Kidney (tissue), 14 donors: ENCODE results near the gene LPCAT1. TPM values are rescaled to one million over a fixed set of nuclear protein-coding genes. Genes with fewer than 3 reads are reported as not detected.

Experiments used
- DNase-seq, 5 donors: peaks; one replicate each; pipeline ENCODE4 v3.0.0-alpha.2; 2013 to 2020
- FAIRE-seq: peaks from 2 replicates; lab custom pipeline; 2012; peaks lifted over from hg19 to GRCh38; lab: Jason Lieb, UNC
- H3K27ac ChIP-seq, 2 donors: one replicate each; pipeline ENCODE4 v1.7.0; 2013; ENCODE audit warnings: low read depth in 2 of 2, low read length in 2 of 2, inconsistent platforms in 1 of 2
- H3K27me3 ChIP-seq: one replicate; pipeline ENCODE4 v1.7.1; 2013; ENCODE audit warnings: low read length, inconsistent platforms; ENCODE audit not compliant: control insufficient read depth, insufficient read depth
- H3K36me3 ChIP-seq, 3 donors: one replicate each; pipeline versions ENCODE4 v1.7.0 to v1.7.1; 2013; ENCODE audit warnings: low read length in 3 of 3, control low read depth in 1 of 3, inconsistent platforms in 1 of 3; ENCODE audit not compliant: insufficient read depth in 3 of 3, control insufficient read depth in 2 of 3
- H3K4me1 ChIP-seq, 3 donors: one replicate each; pipeline versions ENCODE4 v1.7.0 to v1.7.1; 2013; ENCODE audit warnings: low read length in 3 of 3, inconsistent platforms in 1 of 3, low read depth in 1 of 3; ENCODE audit not compliant: control insufficient read depth in 2 of 3, insufficient read depth in 2 of 3
- H3K4me3 ChIP-seq, 3 donors: one replicate each; pipeline versions ENCODE4 v1.7.0 to v1.8.1; 2013; ENCODE audit warnings: low read length in 3 of 3, control low read depth in 1 of 3, inconsistent platforms in 1 of 3
- H3K9ac ChIP-seq, 3 donors: one replicate each; pipeline versions ENCODE4 v1.7.0 to v1.7.1; 2013; ENCODE audit warnings: low read length in 3 of 3, control low read depth in 1 of 3, inconsistent platforms in 1 of 3
- H3K9me3 ChIP-seq, 3 donors: one replicate each; pipeline versions ENCODE4 v1.7.0 to v1.7.1; 2013; ENCODE audit warnings: low read length in 3 of 3, control low read depth in 1 of 3, inconsistent platforms in 1 of 3; ENCODE audit not compliant: control insufficient read depth in 2 of 3, insufficient read depth in 1 of 3
- intact Hi-C: fragments of 100-400 bp; cut with DNase I; formaldehyde crosslinking; loops from one replicate; pipeline ENCODE4 v1.11.1; 2022
- polyA plus RNA-seq: library from polyadenylated mRNA; stranded (reverse); fragments of 350-450 nt; fragmentation: Illumina TruSeq; extraction: RNeasy Lipid Tissue Mini Kit (QIAGEN cat#74804); gene quantifications from one replicate; pipeline ENCODE4 v1.2.3, GENCODE V29; 2014; ENCODE audit warnings: low read depth, low replicate concordance; ENCODE audit not compliant: insufficient read depth
- total RNA-seq: library from RNA; stranded (reverse); fragmentation: NEBNext Ultra II Directional; extraction: Animal tissue kit (Norgen Biotek cat#: 25700); gene quantifications from one replicate; pipeline ENCODE4 v1.2.1, GENCODE V29; 2021
- TF ChIP-seq, protein P1 (sequence below): IDR thresholded peaks from 3 replicates; pipeline ENCODE4 v1.5.1; 2012; ENCODE audit warnings: mild to moderate bottlenecking, moderate library complexity, borderline replicate concordance; ENCODE audit not compliant: insufficient read depth; ENCODE audit errors: extremely low read depth
- donor health status: control.
- donor health status: control.
- donor health status: control.
- donor health status: control.
- donor health status: control.
- donor health status: DM: yes; HTN: yes; CAD: no.
- donor health status: Normal renal cell carcinoma (clear cell type).

The LPCAT1 gene
- total and polyA plus RNA-seq, 2 donors from 2014 or later, result 22.2 to 46.5 TPM

DNA sequence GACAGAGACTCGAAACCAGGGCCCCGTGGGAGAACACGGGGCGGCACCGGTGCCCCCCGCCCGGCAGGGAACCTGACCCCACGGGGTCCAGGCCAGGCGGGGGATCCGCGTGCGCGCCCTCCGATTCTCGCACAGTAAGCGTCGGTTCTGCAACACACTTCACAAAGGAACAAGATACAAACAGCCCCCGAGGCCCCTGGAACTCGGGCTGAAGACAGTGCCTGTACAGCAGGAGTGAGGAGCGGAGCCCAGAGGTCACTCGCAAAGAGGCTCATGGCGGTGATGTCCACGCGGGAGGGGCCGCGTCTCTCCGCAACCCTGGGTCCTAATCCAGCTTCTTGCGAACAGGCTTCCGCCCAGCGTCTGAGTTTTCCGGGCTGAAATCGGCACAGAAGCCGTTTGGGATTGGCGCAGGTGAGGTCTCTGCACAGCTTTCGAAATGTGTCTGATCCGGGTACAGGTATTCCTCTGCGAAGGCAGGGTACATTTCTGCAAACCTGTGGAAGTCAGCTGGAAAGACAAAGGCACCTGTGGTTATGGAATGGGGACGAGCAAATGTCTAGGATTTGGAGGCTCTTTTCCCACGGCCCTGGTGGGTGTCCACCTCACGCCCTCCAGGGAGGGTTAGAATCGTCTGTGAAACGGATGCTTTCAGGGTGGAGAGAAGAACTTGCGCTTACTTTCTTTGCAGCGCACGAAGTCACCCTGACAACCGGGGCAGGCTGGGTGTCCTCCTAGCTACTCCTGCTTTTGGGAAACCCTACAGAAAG lies 60.2 kb downstream of the LPCAT1 start:
- Histone ChIP-seq H3K4me1 (no peaks in the 10 kb centered on the region), H3K36me3 (peaks cover 4 to 8% (median 7%) of the 10 kb centered on the region in 3 donors), H3K27ac (no peak overlapping the region), H3K9ac (no peak overlapping the region), H3K4me3 (no peak overlapping the region), H3K9me3 (no peaks in the 10 kb centered on the region), H3K27me3 (no peaks in the 10 kb centered on the region)
- DNase-seq (peak in 3 of 5 donors; percentile 8 to 61 (median 18)), FAIRE-seq (no peak)
- intact Hi-C loops, result no loop called here
- TF ChIP-seq, protein P1, sequence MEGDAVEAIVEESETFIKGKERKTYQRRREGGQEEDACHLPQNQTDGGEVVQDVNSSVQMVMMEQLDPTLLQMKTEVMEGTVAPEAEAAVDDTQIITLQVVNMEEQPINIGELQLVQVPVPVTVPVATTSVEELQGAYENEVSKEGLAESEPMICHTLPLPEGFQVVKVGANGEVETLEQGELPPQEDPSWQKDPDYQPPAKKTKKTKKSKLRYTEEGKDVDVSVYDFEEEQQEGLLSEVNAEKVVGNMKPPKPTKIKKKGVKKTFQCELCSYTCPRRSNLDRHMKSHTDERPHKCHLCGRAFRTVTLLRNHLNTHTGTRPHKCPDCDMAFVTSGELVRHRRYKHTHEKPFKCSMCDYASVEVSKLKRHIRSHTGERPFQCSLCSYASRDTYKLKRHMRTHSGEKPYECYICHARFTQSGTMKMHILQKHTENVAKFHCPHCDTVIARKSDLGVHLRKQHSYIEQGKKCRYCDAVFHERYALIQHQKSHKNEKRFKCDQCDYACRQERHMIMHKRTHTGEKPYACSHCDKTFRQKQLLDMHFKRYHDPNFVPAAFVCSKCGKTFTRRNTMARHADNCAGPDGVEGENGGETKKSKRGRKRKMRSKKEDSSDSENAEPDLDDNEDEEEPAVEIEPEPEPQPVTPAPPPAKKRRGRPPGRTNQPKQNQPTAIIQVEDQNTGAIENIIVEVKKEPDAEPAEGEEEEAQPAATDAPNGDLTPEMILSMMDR, result no peak

DNA sequence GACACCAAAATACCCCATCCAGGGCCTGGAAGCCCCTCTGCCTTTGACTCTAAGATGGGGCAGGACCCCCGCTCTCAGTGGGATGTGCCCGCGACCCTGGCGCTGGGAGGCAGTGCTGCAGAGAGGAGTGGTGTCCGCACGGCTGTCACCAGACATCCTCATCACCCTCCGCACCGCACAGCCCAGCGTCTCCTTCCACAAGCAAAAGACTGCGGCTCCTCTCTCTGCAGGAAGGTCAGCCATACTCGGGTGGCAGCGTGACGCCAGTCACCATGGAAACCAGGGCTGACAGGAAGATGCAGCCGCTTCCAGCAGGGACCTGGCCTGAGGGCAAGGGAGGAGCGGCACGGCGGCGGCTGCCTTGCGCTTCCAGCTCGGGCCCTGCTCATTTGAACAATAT lies 61.4 kb downstream of the LPCAT1 start:
- FAIRE-seq, result no peak
- Histone ChIP-seq H3K27ac (no peak overlapping the region), H3K4me1 (no peaks in the 10 kb centered on the region), H3K9ac (no peak overlapping the region), H3K27me3 (no peaks in the 10 kb centered on the region), H3K9me3 (no peaks in the 10 kb centered on the region), H3K4me3 (no peak overlapping the region), H3K36me3 (peaks cover 4 to 8% (median 7%) of the 10 kb centered on the region in 3 donors)
- TF ChIP-seq, protein P1, result no peak
- DNase-seq, result peak in 2 of 5 donors; percentile 26 to 76
- intact Hi-C loops, result no loop called here

DNA sequence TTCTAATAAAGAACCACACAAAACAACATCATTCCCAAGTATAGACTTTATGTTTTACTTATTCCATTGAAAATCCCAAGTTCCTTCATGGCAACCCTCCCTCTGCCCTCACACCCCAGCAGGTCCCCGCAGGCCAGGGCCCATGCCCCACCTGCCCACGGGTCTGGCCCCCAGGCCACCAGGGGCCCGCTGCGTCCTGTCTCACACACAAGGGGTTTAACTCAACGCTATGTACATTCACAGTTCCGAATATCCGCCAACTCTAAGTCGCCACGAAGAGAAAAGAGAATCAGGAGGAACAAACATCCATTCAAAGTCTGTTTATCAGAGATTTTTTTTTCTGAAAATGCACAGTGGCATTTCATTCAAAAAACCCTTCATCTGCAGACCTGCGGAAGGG lies 62.4 kb downstream of the LPCAT1 start:
- no peaks in the 10 kb centered on the region for H3K4me1 ChIP-seq
- no peak overlapping the region for H3K27ac ChIP-seq
- no peaks in the 10 kb centered on the region for H3K27me3 ChIP-seq
- FAIRE-seq (no peak), DNase-seq (peak in 1 of 5 donors; percentile 15)
- no peak overlapping the region for H3K9ac ChIP-seq
- no peak overlapping the region for H3K4me3 ChIP-seq
- TF ChIP-seq, protein P1, result no peak
- peaks cover 0 to 6% (median 0%) of the 10 kb centered on the region in 3 donors for H3K9me3 ChIP-seq
- intact Hi-C loops, result no loop called here
- H3K36me3 ChIP-seq, result peaks cover 4 to 8% (median 7%) of the 10 kb centered on the region in 3 donors
